ENCODE results near the gene NT5C.

Gene NT5C

DNA sequence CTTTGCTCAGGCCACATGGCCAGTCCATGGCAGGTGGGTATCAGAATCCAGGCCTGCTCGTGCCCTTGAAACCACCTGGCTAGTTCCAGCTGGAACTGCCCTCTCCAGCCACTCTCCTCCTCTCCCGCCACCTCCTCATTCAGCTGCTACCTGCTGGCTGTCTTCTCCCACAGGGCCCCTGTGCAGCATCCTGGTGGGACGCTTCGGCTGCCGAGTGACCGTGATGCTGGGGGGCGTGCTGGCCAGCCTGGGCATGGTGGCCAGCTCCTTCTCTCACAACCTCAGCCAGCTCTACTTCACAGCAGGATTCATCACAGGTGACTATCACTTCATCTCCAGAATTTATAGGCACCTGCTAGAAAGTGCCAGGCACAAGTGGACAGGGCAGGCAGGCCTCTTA is 33.7 kb downstream of the NT5C start:
- peaks cover 10% of the 10 kb centered on the region for H3K4me1 Mint-ChIP-seq (ENCODE audit: low read depth)
- H3K27ac Mint-ChIP-seq, result no peak overlapping the region
- no peak overlapping the region for H3K4me3 Mint-ChIP-seq
- no peaks in the 10 kb centered on the region for H3K9me3 Mint-ChIP-seq
- no peaks in the 10 kb centered on the region for H3K27me3 Mint-ChIP-seq
- H3K36me3 Mint-ChIP-seq (ENCODE audit: low read depth), result no peaks in the 10 kb centered on the region

DNA sequence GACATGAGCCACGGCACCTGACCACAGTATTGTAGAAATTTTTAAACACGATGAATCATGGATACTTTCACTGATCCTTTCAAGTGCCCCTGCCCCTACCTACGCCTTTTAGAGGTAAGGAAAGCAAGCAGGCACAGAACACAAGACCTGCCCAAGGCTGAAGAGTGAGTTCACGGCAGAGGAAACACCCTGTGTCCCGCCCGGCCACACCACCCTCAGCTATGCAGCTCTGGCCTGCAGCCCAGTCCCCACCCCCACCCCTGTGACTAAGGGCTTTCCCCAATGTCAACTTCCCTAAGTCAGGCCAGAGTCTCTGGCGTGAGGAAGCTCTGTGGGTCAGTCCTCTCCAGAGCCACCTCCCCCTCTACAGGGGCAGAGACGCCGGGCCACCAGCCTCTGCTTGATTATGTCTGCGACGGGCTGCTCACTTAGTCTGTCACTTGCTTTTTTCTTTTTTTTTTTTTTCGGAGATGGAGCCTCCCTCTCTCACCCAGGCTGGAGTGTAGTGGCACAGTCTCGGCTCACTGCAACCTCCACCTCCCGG is 35.4 kb downstream of the NT5C start:
- Mint-ChIP-seq H3K4me3 (no peak overlapping the region), H3K9me3 (no peaks in the 10 kb centered on the region), H3K27ac (no peak overlapping the region), H3K4me1 (ENCODE audit: low read depth) (peaks cover 3% of the 10 kb centered on the region), H3K36me3 (ENCODE audit: low read depth) (no peaks in the 10 kb centered on the region), H3K27me3 (no peaks in the 10 kb centered on the region)

DNA sequence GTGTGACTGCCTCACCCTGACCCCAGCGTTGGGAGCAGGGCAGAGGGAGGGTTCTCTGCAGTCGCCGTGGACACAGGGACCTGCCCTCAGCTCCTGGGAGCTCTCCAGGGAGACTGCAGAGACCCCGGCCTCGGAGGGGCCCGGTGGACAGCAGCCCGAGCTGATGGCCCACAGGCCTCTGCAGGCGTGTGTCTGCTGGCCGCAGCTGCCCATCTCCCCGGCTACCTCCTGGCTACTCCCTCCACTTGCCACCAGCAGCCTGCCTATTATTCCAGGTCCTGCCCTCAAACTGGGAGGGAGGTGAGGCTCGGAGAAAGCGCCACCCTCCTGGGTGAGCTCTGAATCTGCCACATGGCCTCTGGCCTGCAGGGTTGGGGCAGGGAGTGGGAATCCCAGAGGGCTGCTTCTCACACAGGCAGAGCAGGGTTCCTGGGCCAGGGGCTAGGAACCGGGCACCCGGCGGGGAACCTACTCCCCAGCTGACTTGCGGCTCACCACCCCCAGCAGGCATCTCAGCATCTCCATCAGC is 36.6 kb downstream of the NT5C start:
- peaks cover 4% of the 10 kb centered on the region for H3K4me1 Mint-ChIP-seq (ENCODE audit: low read depth)
- H3K36me3 Mint-ChIP-seq (ENCODE audit: low read depth), result no peaks in the 10 kb centered on the region
- no peaks in the 10 kb centered on the region for H3K27me3 Mint-ChIP-seq
- H3K9me3 Mint-ChIP-seq, result no peaks in the 10 kb centered on the region
- no peak overlapping the region for H3K27ac Mint-ChIP-seq
- H3K4me3 Mint-ChIP-seq, result no peak overlapping the region

DNA sequence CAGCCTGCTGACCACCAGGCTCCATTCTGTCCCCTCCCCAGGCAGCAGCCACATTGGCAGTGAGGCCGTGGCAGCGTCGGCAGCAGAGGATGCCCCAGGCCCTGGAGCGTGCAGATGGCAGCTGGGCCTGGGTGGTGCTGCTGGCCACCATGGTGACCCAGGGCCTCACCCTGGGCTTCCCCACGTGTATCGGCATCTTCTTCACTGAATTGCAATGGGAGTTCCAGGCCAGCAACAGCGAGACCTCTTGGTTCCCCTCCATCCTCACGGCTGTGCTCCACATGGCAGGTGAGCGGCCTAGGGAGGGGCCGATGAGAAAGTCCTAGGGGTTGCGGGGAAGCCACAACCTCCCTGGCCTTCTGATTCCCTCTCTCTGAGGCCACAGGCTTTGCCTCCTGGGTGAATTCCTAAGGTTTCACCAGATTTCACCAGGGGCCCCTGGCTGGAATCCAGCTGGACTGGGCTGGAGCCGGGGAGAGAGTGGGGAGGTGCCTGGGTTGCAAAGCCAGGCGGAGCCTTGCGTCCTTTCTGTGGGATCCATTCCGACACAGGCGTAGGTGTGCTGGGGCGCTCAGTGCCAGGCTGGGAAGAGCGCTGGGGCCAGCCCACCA is 37.9 kb downstream of the NT5C start:
- Mint-ChIP-seq H3K27ac (no peak overlapping the region), H3K4me1 (ENCODE audit: low read depth) (peaks cover 17% of the 10 kb centered on the region), H3K27me3 (no peaks in the 10 kb centered on the region), H3K9me3 (no peaks in the 10 kb centered on the region), H3K4me3 (no peak overlapping the region), H3K36me3 (ENCODE audit: low read depth) (no peaks in the 10 kb centered on the region)

DNA sequence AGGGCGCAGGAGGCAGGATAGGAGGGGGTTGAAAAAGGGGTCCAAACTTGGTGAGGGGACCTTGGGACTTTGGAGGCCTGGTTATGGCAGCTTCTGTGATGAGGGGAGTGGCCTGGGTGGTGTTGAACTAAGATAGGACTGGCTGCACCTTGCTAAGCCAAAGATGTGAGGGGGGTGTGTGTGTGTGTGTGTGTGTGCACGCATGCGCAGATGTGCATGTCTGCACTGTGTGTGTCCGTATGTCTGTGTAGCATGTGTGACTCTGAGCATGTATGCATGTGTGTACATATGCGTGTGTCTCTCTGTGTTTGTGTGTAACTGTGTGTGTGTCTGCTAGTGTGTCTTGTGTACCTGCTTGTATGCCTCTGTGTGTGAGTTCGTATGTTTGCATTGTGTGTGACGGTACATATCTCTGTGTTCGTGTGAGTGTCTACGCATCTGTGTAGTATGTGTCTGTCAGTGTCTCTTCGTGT is 39.7 kb downstream of the NT5C start:
- H3K4me1 Mint-ChIP-seq (ENCODE audit: low read depth), result peaks cover 26% of the 10 kb centered on the region
- H3K27me3 Mint-ChIP-seq, result no peaks in the 10 kb centered on the region
- no peaks in the 10 kb centered on the region for H3K36me3 Mint-ChIP-seq (ENCODE audit: low read depth)
- no peak overlapping the region for H3K4me3 Mint-ChIP-seq
- H3K27ac Mint-ChIP-seq, result no peak overlapping the region
- no peaks in the 10 kb centered on the region for H3K9me3 Mint-ChIP-seq

DNA sequence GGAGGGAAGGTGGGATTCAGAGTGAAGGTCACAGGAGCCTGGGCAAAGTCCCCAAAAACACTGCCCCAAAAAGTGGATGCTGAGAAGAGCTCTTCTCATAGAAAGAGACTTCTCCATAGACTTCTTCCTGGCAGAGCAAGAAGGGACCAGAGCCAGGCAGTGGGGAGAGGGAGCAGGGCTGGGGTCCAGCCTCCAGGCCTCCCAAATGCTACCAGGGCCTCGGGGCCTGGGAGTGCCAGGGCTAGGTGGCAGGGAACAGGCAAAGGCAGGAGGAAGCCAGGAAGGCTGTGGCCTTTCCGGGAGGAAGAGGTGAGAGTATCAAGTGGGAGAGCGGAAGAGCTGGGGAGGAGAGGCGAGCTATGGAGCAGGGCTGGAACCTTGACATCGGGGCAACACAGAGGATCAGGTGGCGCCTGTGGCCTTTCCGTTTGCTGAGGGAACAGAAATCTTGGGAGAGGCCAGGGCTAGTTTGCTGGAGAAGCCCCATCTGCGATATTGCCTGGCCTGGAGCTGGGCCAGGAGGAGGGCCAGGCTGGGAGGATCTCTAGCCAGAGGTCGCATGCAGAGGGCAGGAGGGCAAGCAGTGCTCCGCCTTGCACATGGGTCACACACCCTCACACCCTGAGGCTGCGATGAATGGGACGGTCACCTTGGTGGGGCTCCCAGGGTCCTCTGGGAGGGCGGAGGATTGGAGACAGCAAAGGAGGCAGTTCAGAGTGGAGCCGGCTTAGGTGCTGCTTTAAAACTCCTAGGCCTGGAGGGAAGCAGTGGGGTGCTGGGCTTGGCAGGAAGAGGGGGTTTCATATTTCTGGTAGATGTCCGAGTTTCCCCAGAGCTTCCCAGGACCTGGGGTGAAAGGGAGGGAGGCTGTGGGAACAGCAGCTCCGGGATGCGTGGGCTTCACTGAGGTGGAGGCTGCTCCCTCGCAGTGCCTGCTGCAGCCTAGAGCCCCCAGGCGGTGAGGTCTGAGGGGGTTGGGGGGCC is 40.4 kb downstream of the NT5C start:
- Mint-ChIP-seq H3K27me3 (no peaks in the 10 kb centered on the region), H3K27ac (no peak overlapping the region)

DNA sequence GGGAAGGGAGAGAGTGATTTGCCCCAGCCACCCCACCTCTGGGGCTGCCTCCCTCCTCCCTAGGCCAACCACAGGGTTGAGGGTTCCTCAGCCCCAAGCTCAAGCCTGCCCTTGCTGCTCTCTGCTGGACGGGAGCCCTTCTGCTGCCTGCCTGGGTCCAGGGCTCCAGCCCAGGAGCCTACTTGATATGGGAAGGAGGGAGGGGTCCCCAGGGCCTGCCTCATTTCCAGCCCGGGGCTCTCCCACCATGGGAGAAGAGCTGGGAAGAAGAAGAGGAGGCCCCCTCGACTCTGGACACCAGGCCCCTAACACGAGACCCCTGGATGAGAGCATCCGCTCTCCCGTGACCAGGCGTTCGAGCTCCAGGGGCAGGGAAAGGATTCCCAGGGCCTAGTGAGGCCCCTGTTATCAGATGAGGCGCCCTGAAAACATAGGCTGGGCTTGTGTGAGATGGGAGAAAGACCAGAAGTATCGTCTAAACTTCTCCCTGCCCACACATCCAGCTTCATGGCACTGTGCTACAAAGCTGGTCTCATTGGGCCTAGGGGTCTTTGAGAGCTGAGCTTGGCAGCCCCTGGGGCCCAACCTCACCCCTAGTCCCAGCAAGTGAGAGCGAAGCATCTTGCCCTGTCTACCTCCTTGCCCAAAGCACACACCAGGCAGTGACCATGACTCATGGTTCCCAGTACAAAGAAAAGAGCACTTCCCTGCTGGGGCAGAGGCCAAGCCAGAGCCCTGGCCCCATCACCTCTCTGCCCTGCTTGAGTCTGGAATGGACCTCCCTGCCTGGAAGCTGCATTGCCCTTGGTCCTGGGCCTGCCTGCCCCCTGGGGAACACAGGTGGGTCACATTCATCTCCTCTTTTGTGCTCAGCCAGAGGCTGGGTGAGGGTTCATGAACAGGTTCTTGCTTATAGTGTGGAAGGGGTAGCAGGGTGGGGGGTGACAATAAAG is 42.8 kb downstream of the NT5C start:
- H3K27me3 Mint-ChIP-seq, result no peaks in the 10 kb centered on the region
- H3K4me3 Mint-ChIP-seq, result peak overlapping the region; percentile 72
- H3K4me1 Mint-ChIP-seq (ENCODE audit: low read depth), result peaks cover 36% of the 10 kb centered on the region
- no peaks in the 10 kb centered on the region for H3K36me3 Mint-ChIP-seq (ENCODE audit: low read depth)
- H3K27ac Mint-ChIP-seq, result no peak overlapping the region
- no peaks in the 10 kb centered on the region for H3K9me3 Mint-ChIP-seq

More for the DNA sequence above, 40.4 kb downstream of the NT5C start:
- no peaks in the 10 kb centered on the region for H3K9me3 Mint-ChIP-seq
- no peaks in the 10 kb centered on the region for H3K36me3 Mint-ChIP-seq (ENCODE audit: low read depth)
- H3K4me1 Mint-ChIP-seq (ENCODE audit: low read depth), result peaks cover 32% of the 10 kb centered on the region
- no peak overlapping the region for H3K4me3 Mint-ChIP-seq

DNA sequence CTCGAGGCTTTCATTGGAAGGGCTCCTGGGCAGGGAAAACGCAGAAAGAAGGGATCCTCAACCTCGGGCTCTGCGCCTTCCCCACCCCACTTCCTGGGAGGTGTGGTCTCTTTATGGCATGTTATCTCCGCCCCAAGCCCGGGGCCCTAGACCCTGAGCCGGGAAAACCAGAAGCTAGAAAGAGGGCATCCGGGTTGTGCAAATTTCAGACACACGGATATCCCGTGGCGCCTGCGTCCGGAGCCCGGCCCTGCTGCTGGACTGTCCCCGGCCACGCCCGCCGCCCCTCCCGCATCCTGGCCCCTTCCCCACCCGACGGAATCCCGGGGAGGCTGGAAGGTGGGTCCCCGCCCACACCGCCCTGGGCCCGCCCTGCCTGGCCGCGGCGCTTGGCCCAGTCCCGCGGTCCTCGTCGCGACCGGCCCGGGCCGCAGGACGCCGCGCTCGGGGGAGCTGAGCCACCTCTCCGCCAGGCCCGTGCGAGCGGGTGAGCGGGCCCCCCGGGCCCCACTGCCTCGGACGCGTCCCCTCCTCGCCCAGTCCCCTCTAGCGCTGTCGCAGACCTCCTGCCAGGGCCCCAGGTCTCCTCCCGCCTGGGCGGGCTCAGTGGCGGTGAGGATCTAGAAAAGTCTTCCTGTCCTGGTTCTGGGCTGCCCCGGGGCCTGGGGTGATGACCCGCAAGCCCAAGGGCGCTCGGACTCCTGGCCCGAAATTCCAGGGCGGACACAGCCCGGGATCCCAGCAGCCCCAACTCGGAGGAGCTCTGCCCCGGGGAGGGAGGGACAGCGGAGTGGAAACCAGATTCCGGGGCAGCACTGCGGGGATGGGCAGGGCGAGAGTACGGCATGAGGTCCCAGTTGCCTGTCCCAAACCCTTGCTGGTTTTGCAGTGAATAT is 43.7 kb downstream of the NT5C start, which contains the start of gene SLC16A5:
Gene SLC16A5, plus strand, starts transcription at position 397 of the 896 bp plus-strand sequence. CDS start 5,683 bp downstream, outside the sequence.
- H3K4me3 Mint-ChIP-seq, result peak within 1 kb of the TSS; percentile 72
- peaks cover 37% of the 10 kb centered on the region for H3K4me1 Mint-ChIP-seq (ENCODE audit: low read depth)
- H3K27me3 Mint-ChIP-seq, result no peaks in the 10 kb centered on the region
- H3K9me3 Mint-ChIP-seq, result no peaks in the 10 kb centered on the region
- H3K36me3 Mint-ChIP-seq (ENCODE audit: low read depth), result no peaks in the 10 kb centered on the region
- H3K27ac Mint-ChIP-seq, result peak within 1 kb of the TSS; percentile 42

DNA sequence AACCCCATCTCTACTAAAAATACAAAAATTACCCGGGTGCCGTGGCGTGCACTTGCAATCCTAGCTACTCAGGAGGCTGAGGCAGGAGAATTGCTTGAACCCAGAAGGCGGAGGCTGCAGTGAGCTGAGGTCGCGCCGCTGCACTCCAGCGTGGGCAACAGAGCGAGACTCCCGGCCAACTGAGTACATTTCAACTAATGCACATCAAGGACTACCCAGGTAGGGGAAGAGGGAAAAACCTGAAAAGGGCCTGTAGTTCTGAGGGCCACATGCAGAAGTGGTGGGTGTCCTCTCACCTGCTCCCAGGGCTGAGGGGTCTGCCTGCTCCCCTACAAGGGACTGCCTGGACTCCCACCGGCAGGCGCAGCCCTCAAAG is 44.4 kb downstream of the NT5C start:
- Mint-ChIP-seq H3K9me3 (no peaks in the 10 kb centered on the region), H3K27ac (peak overlapping the region; percentile 42), H3K4me1 (ENCODE audit: low read depth) (peaks cover 37% of the 10 kb centered on the region), H3K36me3 (ENCODE audit: low read depth) (no peaks in the 10 kb centered on the region), H3K27me3 (no peaks in the 10 kb centered on the region), H3K4me3 (peak overlapping the region; percentile 62)

DNA sequence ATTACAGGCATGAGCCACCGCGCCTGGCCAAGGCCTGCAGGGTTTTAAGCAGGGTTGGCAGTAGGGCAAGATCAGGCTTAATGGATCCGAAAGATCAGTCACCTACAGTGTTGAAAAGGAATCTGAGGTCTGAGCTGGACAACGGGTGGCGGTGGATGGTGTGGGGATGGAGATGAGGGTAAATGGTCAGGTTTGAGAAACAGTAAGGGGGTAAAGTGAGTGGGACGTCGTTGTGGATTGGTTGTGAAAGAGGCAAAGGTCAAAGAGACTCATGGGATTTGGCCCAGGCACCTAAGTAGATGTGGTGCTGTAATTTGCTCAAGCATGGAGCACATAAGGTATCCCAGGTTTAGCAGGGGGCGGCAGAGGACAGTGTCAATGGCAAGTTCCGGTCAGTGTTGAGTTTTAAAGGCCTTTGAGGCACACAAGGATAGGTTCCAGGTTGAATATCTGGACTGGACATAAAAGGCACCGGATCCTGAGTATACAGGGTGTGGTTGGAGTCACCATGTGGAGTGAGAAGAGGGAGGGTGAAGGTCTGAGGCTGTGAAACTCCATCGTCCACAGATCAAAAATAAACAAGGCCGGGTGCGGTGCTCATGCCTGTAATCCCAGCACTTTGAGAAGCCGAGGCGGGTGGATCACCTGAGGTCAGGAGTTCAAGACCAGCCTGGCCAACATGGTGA is 44.9 kb downstream of the NT5C start:
- H3K27ac Mint-ChIP-seq, result peak overlapping the region; percentile 46
- no peaks in the 10 kb centered on the region for H3K36me3 Mint-ChIP-seq (ENCODE audit: low read depth)
- H3K4me1 Mint-ChIP-seq (ENCODE audit: low read depth), result peaks cover 37% of the 10 kb centered on the region

DNA sequence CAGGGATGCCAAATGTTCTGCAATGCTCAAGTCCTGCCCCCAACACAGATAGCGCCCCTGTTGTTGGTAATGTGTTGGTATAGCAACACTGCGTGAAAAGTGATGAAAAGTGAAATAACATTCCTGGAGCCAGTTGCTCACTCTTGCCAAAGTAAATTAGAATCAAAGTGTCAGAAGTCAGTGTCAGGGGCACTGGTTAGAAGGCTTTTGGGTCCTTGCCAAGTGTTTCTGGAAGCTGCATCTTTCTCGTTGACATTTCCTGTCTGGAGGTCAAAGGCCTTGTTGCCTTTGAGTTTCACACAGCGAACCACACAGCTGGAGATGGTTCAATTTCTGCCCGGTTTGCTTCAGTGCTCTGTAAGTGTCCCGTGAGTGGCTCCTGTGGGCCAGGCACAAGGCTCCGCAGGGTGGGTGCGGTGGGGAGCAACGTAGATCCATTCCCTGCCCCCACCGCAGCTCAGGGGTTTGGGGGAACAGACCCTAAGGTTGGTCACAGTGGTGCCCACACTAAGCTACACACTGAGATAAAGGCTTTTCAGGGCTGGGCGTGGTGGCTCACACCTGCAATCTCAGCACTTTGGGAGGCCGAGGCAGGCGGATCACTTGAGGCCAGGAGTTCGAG is 47.4 kb downstream of the NT5C start:
- no peaks in the 10 kb centered on the region for H3K27me3 Mint-ChIP-seq
- no peaks in the 10 kb centered on the region for H3K36me3 Mint-ChIP-seq (ENCODE audit: low read depth)
- H3K27ac Mint-ChIP-seq, result no peak overlapping the region
- H3K4me3 Mint-ChIP-seq, result no peak overlapping the region
- peaks cover 37% of the 10 kb centered on the region for H3K4me1 Mint-ChIP-seq (ENCODE audit: low read depth)
- H3K9me3 Mint-ChIP-seq, result no peaks in the 10 kb centered on the region

More for the DNA sequence above, 44.9 kb downstream of the NT5C start:
- Mint-ChIP-seq H3K9me3 (no peaks in the 10 kb centered on the region), H3K27me3 (no peaks in the 10 kb centered on the region), H3K4me3 (peak overlapping the region; percentile 0)

DNA sequence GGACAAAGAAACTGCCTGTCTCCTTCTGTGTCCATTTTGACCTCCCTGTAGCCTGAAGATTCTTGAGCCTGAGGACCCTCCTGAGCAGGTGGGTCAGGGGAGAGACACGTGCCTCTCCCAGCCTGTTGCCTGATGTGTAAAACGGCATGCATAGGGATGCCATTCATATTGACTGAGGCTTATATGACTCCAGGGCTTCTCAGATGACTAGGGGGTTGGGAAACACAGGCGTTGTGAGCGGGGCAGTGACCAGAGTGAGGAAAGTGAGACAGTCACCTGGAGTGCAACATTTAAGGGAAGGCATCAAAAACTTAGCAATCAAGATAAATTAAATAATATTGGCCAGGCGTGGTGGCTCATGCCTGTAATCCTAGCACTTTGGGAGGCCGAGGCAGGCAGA is 48.9 kb downstream of the NT5C start:
- Mint-ChIP-seq H3K4me1 (ENCODE audit: low read depth) (peaks cover 44% of the 10 kb centered on the region), H3K4me3 (no peak overlapping the region), H3K27me3 (no peaks in the 10 kb centered on the region), H3K9me3 (no peaks in the 10 kb centered on the region), H3K27ac (no peak overlapping the region), H3K36me3 (ENCODE audit: low read depth) (no peaks in the 10 kb centered on the region)
